T-helper 1 cell treated with Interleukin-12 subunit alpha and Interleukin-12 subunit beta and Interleukin-4 antibody, amounts not matched to agents 30 μg/mL and 1 μg/mL, for 36 hours (primary cell): ENCODE measurements around the gene MAT2A.

Experiments used
- H3K27ac Mint-ChIP-seq: one replicate; pipeline ENCODE4 v1.8.0; 2021; ENCODE audit warnings: mild to moderate bottlenecking, mixed read lengths
- H3K27me3 Mint-ChIP-seq: one replicate; pipeline ENCODE4 v1.8.0; 2021; ENCODE audit warnings: low read depth, mixed read lengths
- H3K36me3 Mint-ChIP-seq: one replicate; pipeline ENCODE4 v1.8.0; 2021; ENCODE audit warnings: low read depth, mixed read lengths
- H3K4me1 Mint-ChIP-seq: one replicate; pipeline ENCODE4 v1.8.0; 2021; ENCODE audit warnings: low read depth, mixed read lengths
- H3K4me3 Mint-ChIP-seq: one replicate; pipeline ENCODE4 v1.8.0; 2021; ENCODE audit warnings: mild to moderate bottlenecking, moderate library complexity, mixed read lengths
- H3K9me3 Mint-ChIP-seq: one replicate; pipeline ENCODE4 v1.8.0; 2021; ENCODE audit warnings: mixed read lengths

MAT2A gene

GRCh38 chr2:85538507-85539360, at the start of gene MAT2A:
MAT2A (plus strand) TSS chr2:85539168; CDS start chr2:85539288, 120 bp downstream.
- H3K4me1 Mint-ChIP-seq, result peaks cover 44% of the 10 kb centered on the region
- H3K27ac Mint-ChIP-seq, result peak within 1 kb of the TSS; percentile 92
- H3K27me3 Mint-ChIP-seq, result no peaks in the 10 kb centered on the region
- H3K36me3 Mint-ChIP-seq, result peaks cover 37% of the 10 kb centered on the region
- H3K4me3 Mint-ChIP-seq, result peak within 1 kb of the TSS; percentile 92
- no peaks in the 10 kb centered on the region for H3K9me3 Mint-ChIP-seq

- H3K27me3 Mint-ChIP-seq, result no peaks in the 10 kb centered on the region
- H3K36me3 Mint-ChIP-seq, result no peaks in the 10 kb centered on the region
- H3K4me1 Mint-ChIP-seq, result no peaks in the 10 kb centered on the region
- H3K9me3 Mint-ChIP-seq, result peaks cover 12% of the 10 kb centered on the region
- no peak overlapping the region for H3K4me3 Mint-ChIP-seq
- no peak overlapping the region for H3K27ac Mint-ChIP-seq
Measured at GRCh38 chr2:85490861-85491755, 47.9 kb upstream of the MAT2A start.

GRCh38 chr2:85496436-85496835, 42.5 kb upstream of the MAT2A start:
- no peak overlapping the region for H3K4me3 Mint-ChIP-seq
- no peaks in the 10 kb centered on the region for H3K4me1 Mint-ChIP-seq
- no peaks in the 10 kb centered on the region for H3K9me3 Mint-ChIP-seq
- no peak overlapping the region for H3K27ac Mint-ChIP-seq
- no peaks in the 10 kb centered on the region for H3K36me3 Mint-ChIP-seq
- peaks cover 7% of the 10 kb centered on the region for H3K27me3 Mint-ChIP-seq

- Mint-ChIP-seq H3K36me3 (no peaks in the 10 kb centered on the region), H3K27ac (no peak overlapping the region), H3K9me3 (no peaks in the 10 kb centered on the region), H3K4me1 (no peaks in the 10 kb centered on the region), H3K4me3 (no peak overlapping the region), H3K27me3 (peaks cover 7% of the 10 kb centered on the region)
Measured at GRCh38 chr2:85497944-85498630, 40.9 kb upstream of the MAT2A start.

GRCh38 chr2:85501248-85501647, 37.7 kb upstream of the MAT2A start:
- no peaks in the 10 kb centered on the region for H3K36me3 Mint-ChIP-seq
- H3K4me1 Mint-ChIP-seq, result no peaks in the 10 kb centered on the region
- no peak overlapping the region for H3K4me3 Mint-ChIP-seq
- H3K27me3 Mint-ChIP-seq, result peaks cover 9% of the 10 kb centered on the region
- H3K27ac Mint-ChIP-seq, result no peak overlapping the region
- no peaks in the 10 kb centered on the region for H3K9me3 Mint-ChIP-seq

GRCh38 chr2:85502720-85503119, 36.2 kb upstream of the MAT2A start:
- H3K4me1 Mint-ChIP-seq, result no peaks in the 10 kb centered on the region
- no peaks in the 10 kb centered on the region for H3K9me3 Mint-ChIP-seq
- no peak overlapping the region for H3K4me3 Mint-ChIP-seq
- peaks cover 10% of the 10 kb centered on the region for H3K27me3 Mint-ChIP-seq
- H3K36me3 Mint-ChIP-seq, result no peaks in the 10 kb centered on the region
- no peak overlapping the region for H3K27ac Mint-ChIP-seq

GRCh38 chr2:85503168-85503850, 35.7 kb upstream of the MAT2A start:
- Mint-ChIP-seq H3K4me3 (no peak overlapping the region), H3K36me3 (no peaks in the 10 kb centered on the region), H3K27me3 (peaks cover 10% of the 10 kb centered on the region), H3K27ac (no peak overlapping the region), H3K9me3 (no peaks in the 10 kb centered on the region), H3K4me1 (no peaks in the 10 kb centered on the region)

- no peak overlapping the region for H3K27ac Mint-ChIP-seq
Measured at GRCh38 chr2:85503851-85504777, 34.9 kb upstream of the MAT2A start.

GRCh38 chr2:85504778-85505261, 34.1 kb upstream of the MAT2A start:
- H3K36me3 Mint-ChIP-seq, result no peaks in the 10 kb centered on the region
- no peak overlapping the region for H3K27ac Mint-ChIP-seq
- H3K4me1 Mint-ChIP-seq, result no peaks in the 10 kb centered on the region

More at GRCh38 chr2:85503851-85504777, 34.9 kb upstream of the MAT2A start:
- Mint-ChIP-seq H3K9me3 (no peaks in the 10 kb centered on the region), H3K4me1 (no peaks in the 10 kb centered on the region), H3K36me3 (no peaks in the 10 kb centered on the region), H3K27me3 (peaks cover 10% of the 10 kb centered on the region), H3K4me3 (no peak overlapping the region)

GRCh38 chr2:85505551-85506238, 33.3 kb upstream of the MAT2A start:
- no peaks in the 10 kb centered on the region for H3K4me1 Mint-ChIP-seq
- H3K27ac Mint-ChIP-seq, result no peak overlapping the region
- no peaks in the 10 kb centered on the region for H3K9me3 Mint-ChIP-seq
- H3K27me3 Mint-ChIP-seq, result peaks cover 10% of the 10 kb centered on the region
- H3K36me3 Mint-ChIP-seq, result no peaks in the 10 kb centered on the region
- no peak overlapping the region for H3K4me3 Mint-ChIP-seq

More at GRCh38 chr2:85504778-85505261, 34.1 kb upstream of the MAT2A start:
- peaks cover 10% of the 10 kb centered on the region for H3K27me3 Mint-ChIP-seq
- no peak overlapping the region for H3K4me3 Mint-ChIP-seq
- no peaks in the 10 kb centered on the region for H3K9me3 Mint-ChIP-seq

- H3K4me3 Mint-ChIP-seq, result no peak overlapping the region
- peaks cover 4% of the 10 kb centered on the region for H3K27me3 Mint-ChIP-seq
- H3K36me3 Mint-ChIP-seq, result no peaks in the 10 kb centered on the region
- H3K4me1 Mint-ChIP-seq, result no peaks in the 10 kb centered on the region
- H3K27ac Mint-ChIP-seq, result no peak overlapping the region
- no peaks in the 10 kb centered on the region for H3K9me3 Mint-ChIP-seq
Measured at GRCh38 chr2:85506768-85507181, 32.2 kb upstream of the MAT2A start.

GRCh38 chr2:85511008-85511811, 27.8 kb upstream of the MAT2A start:
- no peaks in the 10 kb centered on the region for H3K4me1 Mint-ChIP-seq
- H3K36me3 Mint-ChIP-seq, result no peaks in the 10 kb centered on the region
- no peak overlapping the region for H3K4me3 Mint-ChIP-seq

More at GRCh38 chr2:85511008-85511811, 27.8 kb upstream of the MAT2A start:
- H3K27me3 Mint-ChIP-seq, result peaks cover 6% of the 10 kb centered on the region
- H3K9me3 Mint-ChIP-seq, result no peaks in the 10 kb centered on the region
- H3K27ac Mint-ChIP-seq, result no peak overlapping the region
